ENCODE results near the gene SLC16A9. TPM values are rescaled to one million over a fixed set of nuclear protein-coding genes. Genes with fewer than 3 reads are reported as not detected.
A peak's percentile ranks its signal among the peaks of the same experiment; 100 is the strongest.
"Not testable (repeated sequence)": the region's sequence is repeated elsewhere in the genome, so short reads cannot be mapped to it uniquely, and the experiment has no call there.

SLC16A9 gene
- total RNA-seq, 1 donor from 2014 or later, result 0.40 TPM

DNA sequence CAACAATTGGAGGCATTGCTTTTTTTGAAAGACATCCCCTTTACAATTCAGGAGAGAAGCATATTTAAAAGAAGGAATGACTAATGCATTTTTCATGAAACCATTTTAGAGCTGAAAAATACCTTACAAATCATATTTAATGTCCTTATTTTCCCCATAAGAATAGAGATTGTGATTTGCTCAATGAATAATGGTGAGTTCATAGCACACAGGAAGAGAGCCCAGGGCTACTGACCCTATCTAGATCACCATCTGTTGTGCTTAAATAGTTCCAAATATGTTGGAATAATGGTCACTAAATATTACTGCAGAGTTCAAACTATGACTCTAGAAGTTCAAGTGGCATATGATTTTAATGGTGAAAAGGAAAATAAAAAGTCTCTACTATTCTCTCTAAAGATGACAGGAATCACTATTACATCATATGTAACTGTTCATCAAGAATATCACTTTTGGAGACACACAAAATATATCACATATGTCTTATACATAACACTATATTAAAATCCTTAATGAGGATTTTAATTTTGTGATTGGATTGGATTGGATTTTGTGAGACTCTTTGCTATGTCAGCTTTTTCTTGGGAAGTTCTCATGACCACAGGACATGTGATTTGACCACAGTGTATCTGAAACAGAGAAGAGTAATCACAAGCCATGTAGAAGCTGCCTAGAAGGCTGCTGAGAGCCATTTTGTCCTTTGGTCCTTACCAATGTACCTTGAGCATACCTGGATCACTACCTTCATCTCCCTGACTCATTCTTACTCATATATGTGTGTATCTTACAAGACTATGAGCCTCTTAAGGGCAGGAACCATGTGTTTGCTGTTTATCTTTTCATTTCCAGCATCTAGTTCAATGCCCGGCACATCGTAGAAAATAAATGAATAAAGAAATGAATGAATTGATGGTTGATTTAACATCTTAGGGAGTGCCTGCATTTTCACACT is 26.4 kb downstream of the SLC16A9 start:
- no peak for DNase-seq
- intact Hi-C loops (cut with micrococcal nuclease), result no loop called here

DNA sequence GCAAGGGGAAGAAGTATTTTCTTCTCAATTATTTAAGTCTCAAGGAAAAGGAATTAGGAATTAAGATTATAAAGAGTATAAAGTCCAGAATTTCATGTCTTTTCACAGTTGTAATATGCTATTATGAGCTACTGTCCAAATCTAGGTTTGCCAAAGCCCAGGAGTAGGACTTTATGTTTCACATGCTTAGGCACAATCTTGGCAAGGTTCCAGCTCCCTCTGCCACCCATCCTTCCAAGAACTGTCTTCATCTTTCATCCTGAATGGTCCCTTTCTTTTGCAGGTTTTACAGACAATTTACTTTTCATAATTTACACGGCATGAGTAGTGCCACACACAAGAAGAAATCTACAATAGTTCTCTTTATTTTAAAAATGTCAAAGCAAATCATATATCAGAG is 29.5 kb downstream of the SLC16A9 start:
- no peak for DNase-seq
- ATAC-seq, result no peak
- intact Hi-C loops (cut with micrococcal nuclease), result no loop called here

More for the DNA sequence above, 26.4 kb downstream of the SLC16A9 start:
- no peak for ATAC-seq

DNA sequence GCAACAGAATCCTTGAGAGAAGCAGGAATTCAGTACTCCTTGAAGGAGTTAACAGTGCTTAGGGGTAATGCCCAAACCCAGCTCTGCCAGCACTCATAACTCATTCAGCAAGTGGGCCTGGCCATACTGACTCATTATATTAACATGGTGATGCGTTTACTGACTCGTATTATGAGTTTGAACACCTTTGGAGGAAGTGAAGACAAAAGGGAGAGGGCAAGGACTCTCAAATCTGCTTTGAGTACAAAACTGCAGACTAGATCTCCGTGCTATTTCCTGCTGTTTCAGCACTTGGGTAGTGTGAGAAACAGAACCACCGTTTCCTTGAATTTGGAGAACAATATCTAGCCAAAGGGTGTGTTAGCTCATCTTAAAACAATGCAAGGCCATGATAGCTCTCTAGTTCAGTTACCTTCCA is 30.8 kb downstream of the SLC16A9 start:
- intact Hi-C loops (cut with micrococcal nuclease), result no loop called here
- ATAC-seq, result no peak
- no peak for DNase-seq

DNA sequence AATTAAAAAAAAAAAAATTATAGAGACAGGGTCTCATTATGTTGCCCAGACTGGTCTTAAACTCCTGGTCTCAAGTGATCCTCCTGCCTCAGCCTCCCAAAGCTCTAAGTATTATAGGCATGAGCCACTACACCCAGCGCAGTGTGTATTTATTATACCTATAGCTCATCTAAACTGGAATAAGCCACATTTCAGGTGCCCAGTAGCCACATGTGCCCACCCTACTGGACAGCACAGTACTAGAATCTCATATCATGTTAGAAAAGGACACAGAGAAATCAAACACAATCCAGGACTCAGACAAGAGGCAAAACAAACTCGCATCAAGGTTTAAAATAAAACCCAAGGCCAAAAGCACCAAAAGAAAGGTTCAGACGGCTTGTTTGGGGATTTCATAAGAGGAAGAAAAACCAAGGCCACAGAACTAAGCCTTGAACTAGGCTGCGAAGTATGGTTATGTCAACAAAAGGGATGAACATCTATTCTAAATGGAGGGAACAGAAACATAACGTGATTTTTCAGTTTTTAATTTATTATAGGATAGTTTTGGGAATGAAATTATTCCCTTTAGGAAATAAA is 32.3 kb downstream of the SLC16A9 start:
- ATAC-seq (no peak), DNase-seq (no peak)
- intact Hi-C loops (cut with micrococcal nuclease), result no loop called here

DNA sequence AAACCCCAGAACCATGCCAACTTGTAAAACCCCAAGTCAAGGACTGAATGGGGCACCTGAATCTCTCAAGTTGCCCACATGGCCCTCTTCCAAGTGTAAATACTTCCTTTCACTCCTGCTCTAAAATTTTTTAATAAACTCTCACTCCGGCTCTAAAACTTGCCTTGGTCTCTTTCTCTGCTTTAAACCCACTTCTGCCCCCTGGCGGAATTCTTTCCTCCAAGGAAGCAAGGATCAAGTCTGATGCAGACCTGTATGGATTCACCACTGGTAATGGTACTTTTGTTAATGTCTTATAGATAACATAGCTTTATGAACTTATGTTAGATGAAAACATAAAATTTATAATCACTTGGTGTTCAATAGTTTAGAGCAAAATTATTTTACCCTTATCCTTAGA is 33.8 kb downstream of the SLC16A9 start:
- intact Hi-C loops (cut with micrococcal nuclease), result no loop called here
- ATAC-seq (no peak), DNase-seq (no peak)

DNA sequence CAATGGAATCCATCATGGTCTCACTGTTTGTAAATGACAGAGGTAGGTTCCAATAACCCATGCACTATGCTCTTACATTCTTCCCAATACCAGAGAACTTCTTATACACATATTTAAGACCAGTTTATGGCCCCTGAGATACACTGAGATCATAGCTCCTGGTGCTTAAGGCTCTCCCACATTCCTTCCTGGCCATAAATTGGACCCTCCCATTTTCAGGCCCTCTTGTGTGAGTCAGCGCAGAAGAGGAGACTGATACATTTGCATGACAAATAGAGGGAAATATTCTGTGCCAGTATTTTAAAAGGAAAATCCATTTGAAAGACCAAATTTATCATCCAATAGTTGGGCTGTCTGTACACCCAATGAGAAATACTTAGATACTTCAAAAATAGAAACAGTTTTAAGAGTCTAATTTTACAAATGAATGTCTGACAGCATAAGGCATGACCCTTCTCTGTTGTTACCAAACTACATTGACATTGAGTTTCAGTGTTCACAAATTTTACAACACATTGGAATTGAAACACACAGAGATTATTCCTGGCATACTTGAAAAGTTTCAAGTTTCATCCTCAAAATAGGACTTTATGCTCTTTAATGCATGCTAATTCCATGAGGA is 35.3 kb downstream of the SLC16A9 start:
- DNase-seq (no peak), ATAC-seq (peak; percentile 24)
- intact Hi-C loops (cut with micrococcal nuclease), result no loop called here

DNA sequence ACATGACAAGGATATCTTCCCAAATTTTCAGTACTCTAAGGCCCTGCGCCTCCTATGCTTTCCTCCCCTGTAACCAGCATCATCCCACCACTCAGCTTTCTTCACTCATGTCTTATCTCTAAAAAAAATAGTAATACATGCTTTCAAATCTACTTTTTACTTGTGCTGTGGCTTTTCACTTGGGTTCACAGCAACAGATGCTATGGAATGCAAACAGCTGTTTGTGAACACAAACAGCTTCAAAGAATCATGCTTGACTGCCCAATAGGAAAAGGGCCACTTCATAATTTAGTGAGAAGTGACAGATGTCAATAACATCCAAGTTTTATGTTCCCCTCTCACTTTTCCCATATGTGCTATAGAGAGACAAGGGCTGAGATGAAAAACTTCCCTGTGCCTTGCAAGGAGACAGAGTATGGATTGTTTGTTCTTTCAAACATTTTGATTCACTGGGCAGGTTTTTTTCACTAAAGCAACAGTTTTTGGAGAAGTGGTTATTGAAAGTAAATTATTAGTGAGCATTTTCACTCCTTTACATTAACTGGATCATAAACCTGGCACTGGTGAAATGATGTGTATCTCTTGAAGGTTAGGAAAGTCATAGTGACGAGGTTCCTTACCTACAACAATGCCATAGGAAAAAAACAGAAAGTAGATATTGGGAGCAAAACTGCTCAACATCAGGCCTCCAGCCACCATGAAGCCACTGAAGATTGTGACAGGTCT is 37.3 kb downstream of the SLC16A9 start:
- ATAC-seq (no peak), DNase-seq (no peak)
- intact Hi-C loops (cut with micrococcal nuclease), result no loop called here

DNA sequence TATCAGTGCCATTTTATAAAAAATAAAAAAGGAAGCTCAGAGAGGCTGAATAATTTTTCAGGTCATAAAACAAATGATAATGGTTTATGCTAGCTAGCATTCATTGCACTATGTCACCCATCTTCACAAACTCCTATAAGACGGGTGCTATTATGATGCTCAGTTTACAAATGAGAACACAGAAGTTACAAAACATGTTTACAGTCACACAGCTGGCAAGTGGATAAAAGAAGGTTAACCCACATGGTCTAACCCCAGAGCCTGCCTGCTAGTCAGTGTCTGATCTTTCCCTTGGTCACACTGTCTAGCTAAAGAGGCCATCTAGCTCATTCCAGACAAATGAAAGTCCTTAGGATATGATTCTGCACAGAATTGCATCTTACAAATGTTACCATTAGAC is 39.4 kb downstream of the SLC16A9 start:
- ATAC-seq (no peak), DNase-seq (no peak)
- intact Hi-C loops (cut with micrococcal nuclease), result loop anchor here (2.0 kb wide), 1 partner anchor 17 kb away; no protein-coding TSS in a partner anchor

DNA sequence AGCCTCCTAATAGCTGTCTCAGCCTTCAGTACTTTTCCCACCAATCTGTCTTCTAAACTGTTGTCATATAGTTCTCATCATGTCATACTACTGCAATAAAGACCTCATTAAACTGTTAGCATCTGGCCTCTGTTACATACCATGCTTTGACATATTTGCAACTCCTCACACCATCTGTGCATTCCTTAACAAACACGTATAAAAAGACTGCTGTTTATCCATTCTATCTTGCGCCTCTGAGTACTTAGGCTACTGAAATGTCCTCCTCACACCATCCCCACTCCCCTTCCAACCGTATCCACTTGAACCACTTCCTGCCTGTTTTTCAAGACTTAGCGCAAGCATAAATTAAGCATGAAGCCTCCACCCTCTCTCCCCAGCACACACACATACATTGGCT is 41.6 kb downstream of the SLC16A9 start:
- ATAC-seq (no peak), DNase-seq (no peak)
- intact Hi-C loops (cut with micrococcal nuclease), result no loop called here

DNA sequence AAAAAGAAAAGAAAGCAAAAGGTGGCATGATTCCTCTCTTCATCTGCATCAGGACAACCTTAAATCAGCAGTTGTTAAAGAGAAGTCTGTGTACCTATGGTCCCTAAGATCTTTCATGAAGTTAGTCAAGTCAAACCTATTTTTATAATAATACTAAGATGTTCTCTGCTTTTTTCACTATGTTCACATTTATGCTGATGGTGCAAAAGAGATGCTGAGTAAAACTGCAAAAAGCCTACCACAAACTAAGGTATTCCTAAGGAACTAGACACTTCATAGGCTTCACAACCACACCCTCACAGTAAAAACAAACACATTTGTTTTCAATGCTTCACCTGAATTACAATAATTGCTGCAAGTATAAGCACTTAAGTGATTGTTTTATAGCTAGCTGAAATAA is 43.3 kb downstream of the SLC16A9 start:
- intact Hi-C loops (cut with micrococcal nuclease), result no loop called here
- DNase-seq (no peak), ATAC-seq (no peak)

DNA sequence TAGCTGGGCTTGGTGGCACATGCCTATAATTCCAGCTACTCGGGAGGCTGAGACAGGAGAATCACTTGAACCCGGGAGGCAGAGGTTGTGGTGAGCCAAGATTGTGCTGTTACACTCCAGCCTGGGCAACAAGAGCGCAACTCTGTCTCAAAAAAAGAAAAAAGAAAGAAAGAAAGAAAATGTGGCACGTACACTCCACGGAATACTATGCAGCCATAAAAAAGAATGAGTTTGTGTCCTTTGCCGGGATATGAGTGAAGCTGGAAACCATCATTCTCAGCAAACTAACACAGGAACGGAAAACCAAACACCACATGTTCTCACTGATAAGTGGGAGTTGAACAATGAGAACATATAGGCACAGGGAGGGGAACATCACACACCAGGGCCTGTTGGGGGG is 46.4 kb downstream of the SLC16A9 start:
- DNase-seq; ATAC-seq; intact Hi-C loops (cut with micrococcal nuclease): not testable (repeated sequence)

DNA sequence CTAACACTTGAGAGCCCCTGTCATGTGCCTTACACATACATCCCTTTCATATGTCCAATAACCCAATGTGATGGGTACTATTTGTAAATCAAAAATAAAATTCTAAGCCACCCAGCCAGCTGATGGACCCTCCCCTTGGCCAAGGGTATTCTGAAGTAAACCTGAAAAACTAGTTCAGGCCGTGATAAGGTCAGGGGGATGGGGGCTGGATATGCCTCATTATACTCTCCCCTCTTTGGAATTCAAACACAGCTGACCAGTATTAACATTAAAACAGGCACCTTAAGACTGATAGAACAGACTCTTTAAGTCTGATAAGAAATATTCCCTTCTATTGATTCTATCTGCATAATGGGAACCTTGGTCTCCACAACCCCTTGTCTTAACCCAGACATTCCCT is 51.9 kb downstream of the SLC16A9 start:
- DNase-seq, result no peak
- intact Hi-C loops (cut with micrococcal nuclease), result no loop called here
- ATAC-seq, result no peak

DNA sequence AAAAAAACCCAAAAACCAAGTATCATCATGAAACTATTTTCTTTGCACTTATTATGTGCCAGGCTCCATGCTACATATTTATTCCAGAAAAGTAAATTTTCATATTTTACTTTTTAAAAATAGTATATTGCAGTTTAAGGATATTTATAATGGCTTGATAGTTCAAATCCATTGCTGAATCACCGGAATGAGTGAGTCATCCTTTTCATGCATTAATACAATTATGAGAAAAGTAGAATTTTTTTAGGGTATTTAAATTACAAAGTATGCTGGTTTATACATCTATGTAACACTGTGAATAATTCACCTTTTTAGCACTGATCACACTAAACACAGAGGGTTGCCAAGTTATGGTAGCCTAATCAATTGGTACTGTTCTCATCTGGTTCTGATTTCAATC is 54.3 kb downstream of the SLC16A9 start:
- intact Hi-C loops (cut with micrococcal nuclease), result no loop called here
- no peak for ATAC-seq

DNA sequence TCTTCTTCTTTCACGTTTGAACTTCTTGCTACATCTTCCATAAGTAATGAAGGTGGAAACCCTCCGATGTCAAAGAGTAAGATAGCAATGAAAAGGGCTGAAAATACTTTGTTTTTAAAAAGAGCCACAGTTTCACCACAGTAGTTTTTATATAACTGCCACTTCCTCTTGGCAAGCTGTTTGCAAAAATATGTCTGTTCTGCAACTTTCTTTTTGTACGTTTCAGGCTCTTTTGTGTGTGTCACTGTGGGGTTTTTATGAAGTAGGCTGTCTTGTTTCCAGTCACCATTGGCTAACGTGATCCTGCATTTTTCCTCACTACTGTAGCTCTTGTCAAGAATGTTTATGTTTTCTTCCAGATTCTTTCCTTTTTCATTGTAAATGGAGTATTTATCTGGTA is 55.6 kb downstream of the SLC16A9 start:
- no peak for ATAC-seq
- no peak for DNase-seq
- intact Hi-C loops (cut with micrococcal nuclease), result no loop called here

More for the DNA sequence above, 54.3 kb downstream of the SLC16A9 start:
- DNase-seq, result no peak

DNA sequence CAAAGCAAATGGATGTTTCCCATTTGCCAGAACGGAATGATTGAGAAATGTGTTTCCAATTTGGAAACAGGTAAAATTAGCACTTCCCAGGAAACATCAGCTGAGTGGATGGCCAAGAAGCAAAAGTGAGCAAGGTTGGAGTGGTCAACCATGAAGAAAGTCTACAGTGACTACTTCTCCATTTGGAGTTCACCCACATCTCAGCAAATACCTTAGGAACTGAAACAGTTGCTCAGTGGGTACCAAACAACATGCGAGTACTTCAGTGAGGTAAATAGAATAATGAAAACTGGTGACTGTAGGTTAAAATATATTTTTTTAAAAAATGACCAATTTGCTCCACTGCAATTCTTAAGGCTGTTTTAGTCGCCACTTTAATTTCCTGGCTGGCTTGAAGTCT is 57.7 kb downstream of the SLC16A9 start:
- no peak for ATAC-seq
- DNase-seq, result no peak
- intact Hi-C loops (cut with micrococcal nuclease), result no loop called here

DNA sequence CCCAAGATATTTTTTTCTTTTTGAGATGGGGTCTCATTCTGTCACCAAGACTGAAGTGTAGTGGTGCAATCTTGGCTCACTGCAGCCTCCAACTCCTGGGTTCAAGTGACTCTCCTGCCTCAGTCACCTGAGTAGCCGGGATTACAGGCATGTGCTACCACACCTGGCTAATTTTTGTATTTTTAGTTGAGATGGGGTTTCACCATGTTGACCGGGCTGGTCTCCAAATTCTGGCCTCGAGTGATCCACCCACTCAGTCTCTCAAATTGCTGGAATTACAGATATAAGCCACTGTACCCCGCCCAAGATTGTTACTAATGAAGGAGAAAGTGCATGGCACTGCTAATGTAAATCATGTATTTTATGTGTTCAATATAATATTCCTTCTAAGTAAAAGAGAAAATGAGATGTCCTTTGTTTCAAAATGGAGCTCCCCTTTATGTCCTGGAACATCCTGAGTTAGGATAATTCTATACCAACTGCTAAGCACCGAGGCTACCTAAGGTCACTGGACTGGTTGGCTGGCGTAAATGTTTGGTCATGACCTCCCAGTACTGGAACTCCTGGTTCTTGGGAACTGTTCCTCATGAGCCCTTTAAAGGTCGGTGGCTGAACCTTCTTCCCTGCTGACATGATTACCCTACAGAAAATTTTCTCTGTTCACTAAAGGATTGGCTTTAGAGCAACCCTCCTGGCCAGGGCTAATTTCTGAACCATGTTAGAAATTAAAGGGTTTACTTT is 59.9 kb downstream of the SLC16A9 start:
- intact Hi-C loops (cut with micrococcal nuclease), result no loop called here
- peak; percentile 48 for ATAC-seq
- DNase-seq, result no peak

DNA sequence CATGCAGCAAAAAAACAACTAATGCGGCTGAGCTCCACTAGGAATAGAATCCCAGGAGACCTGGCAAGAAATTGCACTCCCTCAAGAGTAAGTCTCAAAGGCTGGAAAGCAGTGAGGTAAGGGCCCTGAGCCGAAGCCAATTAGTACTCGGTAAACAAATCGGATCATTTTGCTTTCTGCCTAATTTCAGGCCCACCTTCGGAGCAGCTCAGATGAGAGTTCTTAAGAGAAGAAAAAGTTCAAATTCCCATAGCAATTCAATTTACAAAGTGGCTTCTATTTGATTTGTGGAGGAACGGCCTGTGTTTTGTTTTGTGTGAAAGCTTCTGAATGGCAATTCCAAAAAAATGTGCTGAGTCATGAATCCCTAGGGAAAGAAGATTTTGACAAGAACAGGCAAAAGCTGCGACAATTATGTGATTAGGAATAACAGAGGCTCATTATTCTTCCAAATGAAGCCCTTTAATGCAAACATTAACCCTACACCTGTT is 60.9 kb downstream of the SLC16A9 start:
- DNase-seq, result no peak
- intact Hi-C loops (cut with micrococcal nuclease), result no loop called here
- ATAC-seq, result no peak

DNA sequence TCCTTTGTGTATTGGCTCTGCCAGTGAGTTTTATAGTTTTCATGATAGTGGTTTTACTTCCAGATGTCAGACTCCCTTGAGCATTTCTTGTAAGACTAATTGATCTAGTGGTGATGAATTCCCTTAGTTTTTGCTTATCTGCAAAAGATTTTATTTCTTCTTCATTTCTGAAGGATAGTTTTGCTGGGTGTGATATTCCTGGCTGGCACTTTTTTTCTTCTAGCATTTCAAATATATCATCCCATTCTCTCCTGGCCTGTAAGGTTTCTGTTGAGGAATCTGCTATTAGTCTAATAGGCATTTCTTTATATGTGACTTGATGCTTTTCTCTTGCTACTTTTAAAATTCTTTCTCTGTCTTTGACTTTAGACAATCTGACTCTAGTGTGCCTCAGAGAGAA is 64.8 kb downstream of the SLC16A9 start:
- DNase-seq, result no peak
- intact Hi-C loops (cut with micrococcal nuclease), result no loop called here
- no peak for ATAC-seq

DNA sequence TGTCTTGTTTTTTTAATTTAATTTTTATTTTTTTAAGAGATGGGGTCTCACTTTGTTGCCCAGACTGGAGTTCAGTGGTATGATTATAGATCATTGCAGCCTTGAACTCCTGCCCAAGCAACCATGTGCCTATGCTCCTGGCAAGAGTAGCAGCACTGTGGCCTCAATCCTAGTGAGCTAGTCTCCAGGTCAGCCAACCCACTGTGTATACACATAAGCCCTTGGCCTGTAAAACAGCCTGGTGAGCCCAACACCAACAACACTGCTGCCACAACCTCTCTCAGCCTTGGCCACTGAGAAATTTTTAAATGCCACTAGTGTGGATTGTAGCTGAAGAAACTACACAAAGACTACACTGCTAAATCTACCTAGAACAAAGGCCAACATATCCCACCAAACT is 68.0 kb downstream of the SLC16A9 start:
- ATAC-seq; DNase-seq; intact Hi-C loops (cut with micrococcal nuclease): not testable (repeated sequence)
